Activated CD8-positive, alpha-beta memory T cell treated with anti-CD3 and anti-CD28 coated beads, Interleukin-2, amount 50 U/mL, for 4 hours (primary cell): ENCODE measurements around the gene CYSRT1.

Experiments used
- DNase-seq: peaks from one replicate; pipeline ENCODE4 v3.0.0-alpha.2; 2020

CYSRT1 gene

DNA sequence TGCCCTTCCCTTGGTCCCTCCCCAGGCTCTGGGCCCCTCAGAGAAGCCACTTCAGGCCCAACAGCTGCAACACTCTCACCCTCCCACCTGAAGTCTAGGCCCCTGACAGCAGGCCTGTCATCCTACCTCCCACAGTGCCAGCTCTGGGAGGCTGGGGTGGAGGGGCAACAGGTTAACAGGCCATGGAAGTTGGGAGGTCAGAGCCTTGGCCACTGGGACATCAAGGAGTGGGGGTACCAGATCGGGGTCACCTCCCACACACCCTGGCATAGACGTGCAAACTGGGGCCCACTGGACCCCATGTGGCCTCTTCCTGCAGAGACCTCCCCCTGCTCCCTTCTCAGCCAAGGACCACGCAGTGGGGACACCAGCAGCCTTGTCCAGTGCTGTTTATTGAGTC, 33.7 kb upstream of the CYSRT1 start:
- DNase-seq: no peak

DNA sequence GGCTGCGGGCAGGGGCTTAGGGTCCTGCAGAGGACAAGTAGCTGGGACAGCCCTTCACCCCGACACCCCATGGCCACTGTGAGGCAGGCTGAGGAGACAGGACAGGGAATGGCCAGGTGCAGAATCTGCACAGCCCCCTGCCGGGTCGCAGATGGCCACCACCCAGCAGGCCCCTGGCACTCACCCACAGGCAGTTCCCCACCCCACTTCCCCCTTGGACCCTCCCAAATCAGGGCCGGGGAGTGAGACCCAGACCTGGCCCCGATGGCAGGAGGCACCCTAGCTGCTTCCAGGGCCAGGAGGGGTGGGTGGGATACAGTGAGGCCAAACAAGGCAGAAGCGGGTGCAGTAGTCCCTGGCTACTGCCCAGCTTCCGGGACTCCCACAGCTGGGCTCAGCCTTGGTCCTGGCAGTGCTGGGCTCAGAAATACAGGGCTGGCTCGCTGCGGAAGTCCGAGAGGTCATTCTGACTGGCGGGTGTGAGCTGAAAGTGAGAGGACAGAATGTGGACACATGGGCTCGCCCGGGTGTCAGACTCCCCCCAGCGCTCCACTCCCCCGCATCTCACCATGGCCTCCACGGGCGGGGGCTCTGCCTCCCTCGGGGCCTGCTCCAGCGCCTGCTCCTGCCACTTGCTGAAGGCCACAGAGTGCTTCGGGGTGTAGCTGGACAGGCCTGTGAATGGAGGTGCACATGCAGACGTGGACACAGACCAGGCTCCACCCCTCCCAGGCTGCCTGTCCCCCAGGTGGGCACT, 33.1 kb upstream of the CYSRT1 start:
- DNase-seq: no peak

- DNase-seq: no peak
These were observed 32.6 kb upstream of the CYSRT1 start for GRCh38 chr9:137192448-137192780.

DNA sequence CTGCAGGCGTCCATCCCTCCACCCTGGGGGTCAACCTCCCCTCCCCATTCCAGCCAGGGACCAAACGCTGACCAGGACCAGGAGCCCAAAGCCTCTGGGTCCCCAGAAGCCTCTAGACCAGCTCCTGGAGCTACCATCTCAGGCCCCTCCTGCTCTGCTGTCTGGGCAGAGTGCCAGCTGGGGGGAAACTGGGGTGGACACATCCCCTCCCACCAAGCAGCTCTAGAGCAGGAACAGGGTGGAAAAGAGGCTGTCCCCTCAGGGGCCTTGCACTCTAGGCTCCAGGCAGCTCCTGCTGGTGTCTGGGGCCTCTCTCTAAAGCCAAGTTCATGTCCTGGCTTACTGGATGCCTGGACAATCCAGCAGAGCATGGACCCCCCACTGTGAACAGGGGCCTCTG, 32.1 kb upstream of the CYSRT1 start:
- no peak for DNase-seq

- DNase-seq: no peak
These were observed 31.2 kb upstream of the CYSRT1 start for GRCh38 chr9:137193771-137194170.

GRCh38 chr9:137194388-137194787, 30.6 kb upstream of the CYSRT1 start:
- DNase-seq: no peak

GRCh38 chr9:137194909-137195308, 30.1 kb upstream of the CYSRT1 start:
- DNase-seq: no peak

- DNase-seq: no peak
These were observed 29.3 kb upstream of the CYSRT1 start for GRCh38 chr9:137195525-137196220.

GRCh38 chr9:137198051-137198901, 26.7 kb upstream of the CYSRT1 start:
- DNase-seq: no peak

GRCh38 chr9:137198902-137199283, 26.1 kb upstream of the CYSRT1 start:
- no peak for DNase-seq

GRCh38 chr9:137199411-137200121, 25.4 kb upstream of the CYSRT1 start:
- no peak for DNase-seq

GRCh38 chr9:137200311-137201204, 24.4 kb upstream of the CYSRT1 start, which contains the start of gene TPRN:
TSS of gene TPRN (minus strand) at chr9:137200741. CDS start at chr9:137200711, 30 bp downstream.
- peak; percentile 98 for DNase-seq

- no peak for DNase-seq
These were observed 23.6 kb upstream of the CYSRT1 start for GRCh38 chr9:137201205-137201868.

- no peak for DNase-seq
These were observed 22.0 kb upstream of the CYSRT1 start for GRCh38 chr9:137202966-137203365.

DNA sequence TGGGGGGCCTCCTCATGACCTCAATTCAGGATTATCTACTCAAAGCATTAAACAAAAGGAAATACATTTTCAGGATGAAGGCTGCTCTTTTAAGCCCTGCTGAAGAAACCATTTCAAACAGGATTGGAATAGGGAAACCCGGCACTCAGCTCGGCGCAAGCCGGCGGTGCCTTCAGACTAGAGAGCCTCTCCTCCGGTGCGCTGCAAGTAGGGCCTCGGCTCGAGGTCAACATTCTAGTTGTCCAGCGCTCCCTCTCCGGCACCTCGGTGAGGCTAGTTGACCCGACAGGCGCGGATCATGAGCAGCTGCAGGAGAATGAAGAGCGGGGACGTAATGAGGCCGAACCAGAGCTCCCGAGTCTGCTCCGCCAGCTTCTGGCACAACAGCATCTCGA, 20.2 kb upstream of the CYSRT1 start:
- DNase-seq: no peak

DNA sequence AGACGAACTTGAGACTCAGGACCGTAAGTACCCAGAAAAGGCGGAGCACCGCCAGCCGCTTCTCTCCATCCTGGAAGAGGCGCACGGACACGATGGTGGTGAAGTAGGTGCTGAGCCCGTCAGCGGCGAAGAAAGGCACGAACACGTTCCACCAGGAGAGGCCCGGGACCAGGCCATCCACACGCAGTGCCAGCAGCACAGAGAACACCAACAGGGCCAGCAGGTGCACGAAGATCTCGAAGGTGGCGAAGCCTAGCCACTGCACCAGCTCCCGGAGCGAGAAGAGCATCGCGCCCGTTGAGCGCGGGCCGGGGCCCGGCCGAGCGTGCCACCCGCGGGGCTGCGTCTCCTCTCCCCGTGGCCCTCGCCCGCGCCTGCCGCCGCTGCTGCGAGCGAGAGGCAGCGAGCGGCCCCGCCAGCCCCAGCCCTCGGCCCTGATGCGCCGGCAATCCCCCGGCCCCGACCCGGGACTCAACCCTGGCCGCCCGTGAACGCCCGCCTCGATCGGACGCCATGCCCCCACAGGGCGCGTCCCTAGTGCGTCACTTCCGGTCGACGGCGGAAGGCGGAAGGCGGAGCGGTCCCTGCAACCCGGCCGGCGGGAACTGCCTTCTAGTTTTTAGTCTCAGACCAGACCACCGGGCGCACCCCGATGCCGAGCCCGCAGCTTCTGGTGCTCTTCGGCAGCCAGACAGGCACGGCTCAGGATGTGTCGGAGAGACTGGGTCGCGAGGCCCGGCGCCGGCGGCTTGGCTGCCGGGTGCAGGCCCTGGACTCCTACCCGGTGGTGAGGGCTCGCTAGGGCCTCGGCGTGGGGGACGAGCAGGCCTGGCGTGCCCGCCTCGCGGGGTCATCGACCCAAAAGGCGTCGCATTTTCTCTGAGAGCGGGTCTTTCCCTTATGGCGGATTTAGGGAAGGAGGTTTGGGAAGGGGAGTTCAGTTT, 19.6 kb upstream of the CYSRT1 start, which contains the start of the genes NDOR1 and TMEM203:
Gene NDOR1 (plus strand): TSS at position 575 of the 944 bp plus-strand sequence. CDS start 78 bp downstream, at position 653.
Gene TMEM203 (minus strand): TSS at position 523 of the 944 bp plus-strand sequence. CDS start 234 bp downstream, at position 289.
- peak; percentile 94 for DNase-seq

DNA sequence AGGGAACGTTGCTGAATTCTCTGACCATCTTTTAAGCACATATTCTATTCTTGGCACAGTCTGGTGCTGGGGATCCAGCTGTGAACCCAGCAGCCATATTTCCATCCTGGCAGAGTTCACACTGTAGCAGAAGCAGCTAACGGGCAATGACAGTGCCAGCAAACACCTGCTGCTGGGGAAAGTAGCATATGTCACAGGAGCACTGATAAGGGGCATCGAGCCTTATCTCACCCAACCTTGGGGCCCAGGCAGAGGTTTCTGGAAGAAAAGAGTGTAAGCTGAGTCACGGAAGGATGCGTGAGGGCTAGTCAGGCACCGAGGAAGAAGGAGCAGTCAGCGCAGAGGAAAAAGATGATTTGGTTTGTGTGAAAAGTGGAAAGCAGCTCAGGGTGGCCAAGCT, 18.4 kb upstream of the CYSRT1 start:
- no peak for DNase-seq

DNA sequence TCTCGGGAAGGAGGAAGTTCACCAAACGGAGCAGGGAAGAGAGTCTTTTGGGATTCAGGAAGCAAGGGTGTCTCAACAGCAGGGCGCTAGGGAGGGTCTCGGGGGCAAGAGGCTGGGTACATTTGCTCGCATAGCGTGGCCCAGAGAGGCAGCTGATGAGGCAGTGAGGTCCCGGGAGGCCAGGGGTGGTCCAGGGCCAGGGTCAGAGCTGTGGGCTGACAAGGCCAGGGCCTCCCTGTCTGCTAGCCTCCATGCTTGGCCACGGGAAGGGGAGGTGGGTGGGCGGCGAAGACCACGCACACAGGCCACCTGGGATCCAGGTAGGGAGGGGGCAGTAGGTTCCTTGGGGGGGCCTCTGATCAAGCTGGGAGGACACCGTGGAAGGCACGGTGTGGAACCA, 13.4 kb upstream of the CYSRT1 start:
- DNase-seq: no peak

GRCh38 chr9:137212520-137212919, 12.5 kb upstream of the CYSRT1 start:
- no peak for DNase-seq
